ENCODE measurements around the gene MYO1D.
"Not testable (repeated sequence)": the region's sequence is repeated elsewhere in the genome, so short reads cannot be mapped to it uniquely, and the experiment has no call there.

Gene MYO1D

DNA sequence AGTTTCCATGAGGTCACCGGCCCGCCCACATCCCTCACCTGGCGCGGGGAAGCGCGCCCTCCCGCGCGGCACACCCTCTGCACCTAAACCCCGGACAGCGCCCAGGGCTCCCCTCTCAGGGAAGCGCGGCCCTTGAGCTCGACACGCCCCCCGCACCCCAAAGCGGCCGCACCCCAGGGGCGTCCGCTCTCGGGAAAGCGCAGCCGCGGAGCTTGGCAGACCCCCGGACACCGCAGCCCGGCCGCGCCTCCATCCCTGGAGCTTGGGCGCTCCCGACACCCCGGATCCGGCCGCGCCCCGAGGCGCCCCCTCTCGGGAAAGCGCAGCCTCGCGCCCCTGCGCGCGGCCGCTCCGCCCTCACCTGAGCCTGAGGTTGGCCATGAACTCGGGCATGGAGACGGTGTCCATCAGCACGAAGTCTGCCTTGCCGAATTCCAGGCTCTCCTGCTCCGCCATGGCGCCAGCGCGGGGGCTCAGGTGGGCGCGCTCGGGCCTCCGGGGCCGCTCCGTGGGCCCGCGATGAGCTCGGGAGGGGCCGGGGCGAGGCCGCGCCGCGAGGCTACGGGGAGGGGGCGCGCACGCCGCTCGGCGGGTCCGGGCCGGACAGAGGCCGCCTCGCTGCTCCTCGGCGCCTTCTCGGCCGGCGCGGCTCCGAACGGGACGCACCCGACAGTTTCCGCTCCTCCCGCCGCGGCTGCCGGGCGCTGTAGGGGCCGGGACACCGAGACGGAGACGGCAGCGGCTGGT lies at the start of gene MYO1D:
MYO1D (minus strand) TSS at position 708 of the 747 bp plus-strand sequence; CDS start at position 456, 252 bp downstream.
- peak within 1 kb of the TSS; percentile 70 for H3K4me3 ChIP-seq (ENCODE audit: low read depth, low read length)

GRCh38 chr17:32926183-32926582 lies 49.3 kb upstream of the MYO1D start:
- no peak overlapping the region for H3K4me3 ChIP-seq (ENCODE audit: low read depth, low read length)

DNA sequence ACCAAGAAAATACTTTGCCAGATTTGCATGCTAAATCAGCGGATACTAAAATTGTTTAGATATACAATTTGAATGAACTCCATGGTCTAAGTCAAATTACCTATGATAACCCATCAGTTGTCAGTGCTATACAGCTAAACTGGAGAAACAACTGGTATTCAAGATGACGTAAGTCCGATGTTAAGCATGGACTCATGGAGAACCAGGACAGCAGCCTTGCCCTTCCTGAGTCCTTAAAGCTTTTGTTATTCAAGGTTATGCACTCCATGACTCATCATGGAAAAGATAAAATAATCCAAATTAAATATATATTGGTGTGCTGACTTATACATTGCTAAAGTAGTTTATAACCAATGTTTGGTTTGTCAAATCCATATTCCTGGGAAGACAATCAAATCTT lies 47.0 kb upstream of the MYO1D start:
- H3K4me3 ChIP-seq (ENCODE audit: low read depth, low read length) = not testable (repeated sequence)

DNA sequence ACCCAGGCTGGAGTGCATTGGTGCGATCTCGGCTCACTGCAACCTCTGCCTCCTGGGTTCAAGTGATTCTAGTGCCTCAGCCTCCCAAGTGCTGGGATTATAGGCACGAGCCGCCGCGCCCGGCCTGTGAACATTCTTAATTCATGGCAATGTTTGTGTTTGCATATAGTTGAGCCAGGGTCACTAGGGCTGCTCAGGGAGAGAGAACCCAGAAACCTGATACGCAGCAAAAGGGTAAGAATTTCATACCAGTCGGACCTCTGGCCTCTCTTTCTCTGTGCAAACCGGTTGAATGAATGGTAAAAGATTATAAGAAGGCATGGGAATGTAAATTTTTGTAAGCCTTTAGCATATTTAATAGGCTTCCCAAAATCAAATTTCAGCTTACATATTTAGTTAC lies 44.1 kb upstream of the MYO1D start:
- H3K4me3 ChIP-seq (ENCODE audit: low read depth, low read length) = no peak overlapping the region

DNA sequence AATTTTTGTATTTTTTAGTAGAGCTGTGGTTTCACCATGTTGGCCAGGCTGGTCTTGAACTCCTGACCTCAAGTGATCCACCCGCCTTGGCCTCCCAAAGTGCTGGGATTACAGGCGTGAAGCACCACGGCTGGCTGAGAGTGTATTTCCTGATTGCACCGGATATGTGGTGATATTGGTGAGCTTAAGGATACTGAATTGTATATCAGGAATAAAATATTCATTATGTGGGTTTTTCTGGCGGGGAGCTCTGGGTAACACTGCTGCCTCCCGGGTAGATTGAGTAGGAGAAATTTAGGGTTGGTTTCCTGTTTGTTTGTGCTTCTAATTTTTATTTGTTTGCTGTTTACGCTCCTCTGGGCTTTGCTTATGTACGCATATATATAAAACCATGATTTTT lies 43.4 kb upstream of the MYO1D start:
- H3K4me3 ChIP-seq (ENCODE audit: low read depth, low read length) = no peak overlapping the region

- H3K4me3 ChIP-seq (ENCODE audit: low read depth, low read length) = not testable (repeated sequence)
Observed at GRCh38 chr17:32919876-32920275, 43.0 kb upstream of the MYO1D start.

- no peak overlapping the region for H3K4me3 ChIP-seq (ENCODE audit: low read depth, low read length)
Observed at GRCh38 chr17:32917842-32918241, 40.9 kb upstream of the MYO1D start.

GRCh38 chr17:32917081-32917480 lies 40.2 kb upstream of the MYO1D start:
- no peak overlapping the region for H3K4me3 ChIP-seq (ENCODE audit: low read depth, low read length)

- no peak overlapping the region for H3K4me3 ChIP-seq (ENCODE audit: low read depth, low read length)
Observed at GRCh38 chr17:32916134-32916533, 39.2 kb upstream of the MYO1D start.

DNA sequence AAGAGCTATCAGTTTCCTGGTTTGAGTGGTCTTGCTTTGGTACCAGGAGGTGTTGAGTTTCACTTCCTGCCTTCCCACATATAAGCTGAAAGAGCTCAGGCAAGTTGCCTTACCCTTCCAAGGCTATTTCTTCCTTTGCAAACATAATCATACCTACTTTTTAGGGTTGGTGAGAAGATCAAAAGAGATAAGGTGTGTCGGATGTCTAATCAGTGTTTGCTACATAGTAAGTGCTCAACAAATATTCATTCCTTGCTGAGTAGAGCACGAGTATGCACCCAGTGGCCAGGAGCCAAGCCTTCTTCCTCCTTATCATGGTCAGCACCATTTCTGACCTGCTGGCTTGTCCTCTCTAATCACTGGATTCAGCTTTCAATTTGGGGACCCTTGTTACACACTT lies 38.3 kb upstream of the MYO1D start:
- no peak overlapping the region for H3K4me3 ChIP-seq (ENCODE audit: low read depth, low read length)

DNA sequence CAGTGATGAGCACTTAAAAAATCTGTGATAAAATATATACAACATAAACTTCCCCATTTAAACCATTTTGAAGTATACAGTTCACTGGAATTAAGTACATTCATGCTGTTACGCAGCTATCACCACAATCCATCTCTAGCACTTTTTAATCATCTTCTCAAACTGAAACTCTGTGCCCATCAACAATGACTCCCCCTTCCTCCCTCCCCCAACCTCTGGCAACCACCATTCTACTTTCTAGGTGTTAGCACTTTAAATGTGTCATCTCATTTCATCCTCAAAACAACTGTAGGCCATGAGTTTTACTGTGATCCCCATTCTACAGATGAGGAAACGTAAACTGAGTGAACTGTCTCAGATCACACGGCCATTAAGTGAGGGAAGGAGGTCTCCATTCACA lies 37.3 kb upstream of the MYO1D start:
- H3K4me3 ChIP-seq (ENCODE audit: low read depth, low read length) = no peak overlapping the region

DNA sequence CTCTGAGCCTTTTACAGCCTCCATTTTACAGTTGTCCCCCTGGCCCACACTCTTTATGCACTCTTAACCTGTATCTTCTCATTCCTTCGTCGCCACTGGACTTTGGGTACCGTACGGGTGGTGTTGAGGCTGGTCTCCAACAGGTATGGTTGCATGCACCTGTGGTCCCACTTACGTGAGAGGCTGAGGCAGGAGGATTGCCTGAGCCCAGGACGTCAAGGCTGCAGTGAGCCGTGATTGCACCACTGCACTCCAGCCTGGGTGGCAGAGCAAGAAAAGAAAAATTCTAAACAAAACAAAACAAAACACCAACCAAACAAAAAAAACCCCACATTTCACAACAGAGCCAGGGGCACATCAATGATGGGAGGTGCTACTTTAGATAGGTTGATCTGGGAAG lies 36.7 kb upstream of the MYO1D start:
- H3K4me3 ChIP-seq (ENCODE audit: low read depth, low read length) = no peak overlapping the region

- no peak overlapping the region for H3K4me3 ChIP-seq (ENCODE audit: low read depth, low read length)
Observed at GRCh38 chr17:32912218-32912897, 35.4 kb upstream of the MYO1D start.

- H3K4me3 ChIP-seq (ENCODE audit: low read depth, low read length) = no peak overlapping the region
Observed at GRCh38 chr17:32910769-32911168, 33.8 kb upstream of the MYO1D start.

- no peak overlapping the region for H3K4me3 ChIP-seq (ENCODE audit: low read depth, low read length)
Observed at GRCh38 chr17:32909787-32910369, 33.0 kb upstream of the MYO1D start.

- no peak overlapping the region for H3K4me3 ChIP-seq (ENCODE audit: low read depth, low read length)
Observed at GRCh38 chr17:32907583-32907982, 30.7 kb upstream of the MYO1D start.

DNA sequence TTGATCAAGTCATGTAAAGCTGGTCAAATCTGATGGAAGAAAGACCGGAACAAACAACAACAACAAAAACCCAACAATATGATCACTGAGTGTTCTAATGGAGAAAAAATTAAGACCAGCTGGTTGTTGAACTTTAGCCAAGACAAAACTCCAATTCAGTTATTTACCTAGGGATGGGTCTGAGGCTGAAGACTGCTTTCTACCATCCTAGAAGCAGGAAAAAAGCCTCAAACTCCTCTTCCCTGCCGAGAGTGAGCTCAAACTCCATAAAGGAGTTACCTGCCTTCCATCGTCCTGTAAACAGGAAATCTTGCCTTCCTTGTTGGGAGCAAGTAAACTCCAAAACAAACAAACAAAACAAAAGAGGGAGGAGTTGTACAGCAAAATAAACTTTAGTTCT lies 28.0 kb upstream of the MYO1D start:
- H3K4me3 ChIP-seq (ENCODE audit: low read depth, low read length) = no peak overlapping the region

- no peak overlapping the region for H3K4me3 ChIP-seq (ENCODE audit: low read depth, low read length)
Observed at GRCh38 chr17:32903774-32904673, 27.1 kb upstream of the MYO1D start.

GRCh38 chr17:32901743-32902142 lies 24.8 kb upstream of the MYO1D start:
- no peak overlapping the region for H3K4me3 ChIP-seq (ENCODE audit: low read depth, low read length)

DNA sequence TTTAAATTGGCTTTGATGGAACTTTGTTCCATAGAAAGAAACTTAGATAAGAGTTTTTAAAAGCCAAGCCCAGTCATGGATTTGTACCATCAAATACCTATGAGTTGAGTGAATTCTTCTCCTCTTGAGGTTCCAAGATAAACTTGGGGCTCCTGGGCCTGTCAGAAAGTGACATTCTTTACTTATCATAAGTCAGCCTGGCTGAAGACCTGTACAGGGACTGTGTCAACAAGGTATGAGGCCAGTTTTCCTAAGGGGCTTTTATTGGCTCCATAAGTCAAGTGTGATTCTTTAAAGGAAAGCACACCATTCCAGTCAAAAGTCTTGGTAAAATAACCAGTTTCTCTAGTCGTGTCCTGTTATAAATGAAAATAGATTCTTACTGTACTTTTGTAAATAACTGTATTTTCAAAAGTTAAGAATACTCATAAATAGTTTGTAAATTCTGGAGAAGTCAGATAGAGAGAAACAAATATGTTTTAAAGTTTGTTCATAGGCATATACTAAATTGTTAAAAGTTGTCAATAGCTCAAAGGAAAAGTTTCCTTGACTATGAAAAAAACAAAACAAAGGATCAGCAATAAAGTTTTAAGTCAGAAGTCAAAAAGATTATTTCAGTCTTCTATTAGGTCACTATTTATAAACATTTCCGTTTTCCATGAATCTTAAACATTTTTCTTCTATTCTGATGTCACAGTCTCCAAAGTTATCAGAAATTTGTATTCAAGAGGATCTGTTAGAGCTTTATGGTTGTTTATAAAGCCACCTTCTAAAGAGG lies 22.5 kb upstream of the MYO1D start:
- no peak overlapping the region for H3K4me3 ChIP-seq (ENCODE audit: low read depth, low read length)

All from iPS-11a (cell line).